Activated CD4-positive, alpha-beta memory T cell treated with anti-CD3 and anti-CD28 coated beads for 36 hours (primary cell): ENCODE measurements around the gene SYNGR2. TPM values are rescaled to one million over a fixed set of nuclear protein-coding genes. Genes with fewer than 3 reads are reported as not detected.

Source experiments
- CTCF ChIA-PET: fragments of 350-600 bp; sonication (Branson Sonifier 250); formaldehyde crosslinking; loops from one replicate; lab custom pipeline; 2021; ENCODE audit warnings: antibody characterized with exemption, inconsistent platforms; lab: Charles Lee
- POLR2A ChIA-PET: fragments of 350-600 bp; sonication (Branson Sonifier 250); formaldehyde crosslinking; loops from one replicate; lab custom pipeline; 2021; ENCODE audit warnings: antibody characterized with exemption; lab: Charles Lee
- DNase-seq: peaks from one replicate; pipeline ENCODE4 v3.0.0-alpha.2; 2020
- H3K27ac Mint-ChIP-seq: one replicate; pipeline ENCODE4 v1.8.0; 2021; ENCODE audit warnings: mixed read lengths
- H3K27me3 Mint-ChIP-seq: one replicate; pipeline ENCODE4 v1.8.0; 2021; ENCODE audit warnings: mixed read lengths
- H3K36me3 Mint-ChIP-seq: one replicate; pipeline ENCODE4 v1.8.0; 2021; ENCODE audit warnings: mixed read lengths
- H3K4me1 Mint-ChIP-seq: one replicate; pipeline ENCODE4 v1.8.0; 2021; ENCODE audit warnings: low read depth, mixed read lengths
- H3K4me3 Mint-ChIP-seq: one replicate; pipeline ENCODE4 v1.8.0; 2021; ENCODE audit warnings: mild to moderate bottlenecking, mixed read lengths
- H3K9me3 Mint-ChIP-seq: one replicate; pipeline ENCODE4 v1.8.0; 2021; ENCODE audit warnings: mixed read lengths
- intact Hi-C: fragments of 100-400 bp; cut with micrococcal nuclease; formaldehyde crosslinking; loops from one replicate; pipeline ENCODE4 v1.15.1; 2023
- total RNA-seq, 2 experiments: library from RNA; stranded (reverse); gene quantifications; one replicate each; pipeline ENCODE4 v1.2.3, GENCODE V29; 2021

SYNGR2 gene
- total RNA-seq, 2 experiments from 2014 or later, result 79.2 to 87.7 TPM

GRCh38 chr17:78175643-78175981 lies 7.2 kb downstream of the SYNGR2 start:
- ChIA-PET POLR2A (interaction anchor here (0.6 to 1.1 kb wide), 3 partner anchors 11 to 227 kb away, joined by 3 read pairs; no protein-coding TSS in a partner anchor), CTCF (interaction anchor here (1.0 to 4.0 kb wide), 15 partner anchors 9 to 157 kb away, joined by 3 to 44 read pairs (median 7); partner anchors contain the start of genes AFMID, TK1 and TMC8)
- H3K36me3 Mint-ChIP-seq, result peaks cover 57% of the 10 kb centered on the region
- intact Hi-C loops, result no loop called here
- H3K4me3 Mint-ChIP-seq, result no peak overlapping the region
- H3K4me1 Mint-ChIP-seq, result peaks cover 51% of the 10 kb centered on the region
- peak overlapping the region; percentile 30 for H3K27ac Mint-ChIP-seq
- H3K9me3 Mint-ChIP-seq, result no peaks in the 10 kb centered on the region
- DNase-seq, result no peak
- no peaks in the 10 kb centered on the region for H3K27me3 Mint-ChIP-seq

DNA sequence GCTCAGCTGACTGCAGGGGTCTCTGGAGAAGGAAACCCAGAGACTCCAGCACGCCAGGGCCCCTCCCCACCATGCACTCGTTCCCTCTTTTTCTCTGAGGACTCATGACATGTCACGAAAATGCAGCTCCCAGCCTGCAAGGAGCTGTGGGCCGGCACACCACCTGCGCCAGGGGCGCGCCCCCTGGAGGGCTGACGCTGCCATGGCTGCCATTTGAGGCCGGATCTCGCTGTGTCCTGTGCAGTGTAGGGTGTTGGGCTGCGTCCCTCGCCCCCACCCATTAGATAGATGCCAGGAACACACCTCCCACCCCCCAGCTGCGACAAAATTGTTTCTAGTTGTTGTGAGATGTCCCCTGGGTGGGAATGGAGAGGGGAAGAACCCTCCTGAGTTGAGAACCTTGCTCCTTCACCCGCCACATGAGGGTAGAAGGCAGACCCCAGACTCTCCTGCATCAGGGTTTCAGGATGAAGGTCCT lies 8.2 kb downstream of the SYNGR2 start:
- peaks cover 44% of the 10 kb centered on the region for H3K4me1 Mint-ChIP-seq
- peak; percentile 83 for DNase-seq
- H3K9me3 Mint-ChIP-seq, result no peaks in the 10 kb centered on the region
- peaks cover 60% of the 10 kb centered on the region for H3K36me3 Mint-ChIP-seq
- CTCF ChIA-PET, result interaction anchor here (0.6 to 4.0 kb wide), 27 partner anchors 8 to 431 kb away, joined by 3 to 44 read pairs (median 5); partner anchors contain the start of genes AFMID, TK1 and TMC8
- no peaks in the 10 kb centered on the region for H3K27me3 Mint-ChIP-seq
- intact Hi-C loops, result loop anchor here (1.0 kb wide), 2 partner anchors 64 to 91 kb away; no protein-coding TSS in a partner anchor
- no peak overlapping the region for H3K27ac Mint-ChIP-seq
- no peak overlapping the region for H3K4me3 Mint-ChIP-seq
- POLR2A ChIA-PET, result interaction anchor here (0.9 to 1.0 kb wide), 2 partner anchors 40 to 53 kb away, joined by 3 to 5 read pairs; no protein-coding TSS in a partner anchor

DNA sequence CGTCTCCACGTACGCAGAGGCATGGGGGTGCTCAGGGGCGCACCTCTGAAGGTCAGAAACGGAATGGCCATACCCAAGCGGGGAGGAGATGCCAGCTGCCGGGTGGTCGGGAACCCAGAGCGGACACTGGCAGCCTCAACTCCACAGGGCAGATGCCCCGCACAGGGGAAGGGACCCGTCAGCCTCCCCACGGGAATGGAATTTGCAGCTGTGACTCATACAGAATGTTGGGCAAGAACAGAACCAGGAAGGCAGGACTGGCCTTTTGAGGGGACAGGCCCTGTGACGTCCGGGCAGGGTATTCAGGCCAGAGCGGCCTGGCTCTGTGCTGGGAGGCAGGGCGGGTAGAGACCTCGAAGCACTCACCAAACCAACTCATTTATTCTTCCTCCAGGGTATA lies 11.0 kb downstream of the SYNGR2 start:
- H3K27ac Mint-ChIP-seq, result no peak overlapping the region
- POLR2A ChIA-PET, result no interaction called here
- peaks cover 22% of the 10 kb centered on the region for H3K4me1 Mint-ChIP-seq
- H3K27me3 Mint-ChIP-seq, result no peaks in the 10 kb centered on the region
- H3K36me3 Mint-ChIP-seq, result peaks cover 55% of the 10 kb centered on the region
- intact Hi-C loops, result no loop called here
- DNase-seq, result no peak
- no peak overlapping the region for H3K4me3 Mint-ChIP-seq
- CTCF ChIA-PET, result interaction anchor here (0.6 to 2.1 kb wide), 2 partner anchors 10 to 55 kb away, joined by 4 to 7 read pairs; no protein-coding TSS in a partner anchor
- H3K9me3 Mint-ChIP-seq, result no peaks in the 10 kb centered on the region

- ChIA-PET POLR2A (no interaction called here), CTCF (interaction anchor here (2.1 kb wide), 1 partner anchor 11 kb away, joined by 7 read pairs; no protein-coding TSS in a partner anchor)
- intact Hi-C loops, result no loop called here
- Mint-ChIP-seq H3K27me3 (no peaks in the 10 kb centered on the region), H3K36me3 (peaks cover 61% of the 10 kb centered on the region), H3K9me3 (no peaks in the 10 kb centered on the region), H3K27ac (no peak overlapping the region), H3K4me1 (peaks cover 27% of the 10 kb centered on the region), H3K4me3 (no peak overlapping the region)
- no peak for DNase-seq
Measured at GRCh38 chr17:78180083-78180482, 11.7 kb downstream of the SYNGR2 start.

GRCh38 chr17:78180508-78180907 lies 12.1 kb downstream of the SYNGR2 start:
- Mint-ChIP-seq H3K4me3 (no peak overlapping the region), H3K4me1 (peaks cover 29% of the 10 kb centered on the region), H3K9me3 (no peaks in the 10 kb centered on the region), H3K36me3 (peaks cover 60% of the 10 kb centered on the region), H3K27ac (no peak overlapping the region), H3K27me3 (no peaks in the 10 kb centered on the region)
- ChIA-PET POLR2A (no interaction called here), CTCF (interaction anchor here (2.1 kb wide), 1 partner anchor 11 kb away, joined by 7 read pairs; no protein-coding TSS in a partner anchor)
- intact Hi-C loops, result no loop called here
- no peak for DNase-seq

GRCh38 chr17:78182504-78182903 lies 14.1 kb downstream of the SYNGR2 start:
- peaks cover 57% of the 10 kb centered on the region for H3K36me3 Mint-ChIP-seq
- intact Hi-C loops, result no loop called here
- no peak for DNase-seq
- CTCF ChIA-PET, result interaction anchor here (1.2 to 1.4 kb wide), 2 partner anchors 9 to 45 kb away, joined by 3 read pairs; no protein-coding TSS in a partner anchor
- no peaks in the 10 kb centered on the region for H3K27me3 Mint-ChIP-seq
- no peak overlapping the region for H3K4me3 Mint-ChIP-seq
- no peak overlapping the region for H3K27ac Mint-ChIP-seq
- no peaks in the 10 kb centered on the region for H3K9me3 Mint-ChIP-seq
- POLR2A ChIA-PET, result interaction anchor here (0.7 to 0.8 kb wide), 2 partner anchors 9 to 44 kb away, joined by 3 to 4 read pairs; no protein-coding TSS in a partner anchor
- H3K4me1 Mint-ChIP-seq, result peaks cover 27% of the 10 kb centered on the region

GRCh38 chr17:78183916-78184315 lies 15.5 kb downstream of the SYNGR2 start:
- no peaks in the 10 kb centered on the region for H3K27me3 Mint-ChIP-seq
- CTCF ChIA-PET, result interaction anchor here (0.8 to 1.8 kb wide), 3 partner anchors 7 to 50 kb away, joined by 3 to 5 read pairs (median 5); no protein-coding TSS in a partner anchor
- no peak for DNase-seq
- intact Hi-C loops, result no loop called here
- H3K36me3 Mint-ChIP-seq, result peaks cover 52% of the 10 kb centered on the region
- POLR2A ChIA-PET, result no interaction called here
- H3K4me1 Mint-ChIP-seq, result peaks cover 31% of the 10 kb centered on the region
- no peaks in the 10 kb centered on the region for H3K9me3 Mint-ChIP-seq
- H3K27ac Mint-ChIP-seq, result no peak overlapping the region
- H3K4me3 Mint-ChIP-seq, result no peak overlapping the region

DNA sequence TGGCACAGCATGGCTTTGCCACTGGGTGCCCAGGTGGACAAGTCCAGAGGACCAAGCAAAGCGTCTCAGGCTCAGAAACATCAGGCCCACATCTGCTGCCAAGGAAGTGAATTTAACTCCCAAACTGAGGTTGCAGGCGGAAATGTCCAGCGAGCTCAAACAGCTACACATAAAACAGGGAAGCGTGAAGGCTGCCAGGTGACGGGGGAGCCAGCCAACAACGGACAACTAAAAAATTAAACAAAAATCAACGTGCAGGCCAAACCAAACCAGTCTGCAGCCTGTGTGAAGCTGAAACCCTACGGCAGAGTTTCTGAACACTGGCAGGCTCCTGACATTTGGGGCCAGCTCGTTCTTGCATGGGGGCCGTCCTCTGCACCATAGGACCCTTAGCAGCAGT lies 16.0 kb downstream of the SYNGR2 start:
- H3K27ac Mint-ChIP-seq, result no peak overlapping the region
- no peak for DNase-seq
- no peak overlapping the region for H3K4me3 Mint-ChIP-seq
- H3K27me3 Mint-ChIP-seq, result no peaks in the 10 kb centered on the region
- H3K4me1 Mint-ChIP-seq, result peaks cover 31% of the 10 kb centered on the region
- peaks cover 48% of the 10 kb centered on the region for H3K36me3 Mint-ChIP-seq
- H3K9me3 Mint-ChIP-seq, result no peaks in the 10 kb centered on the region
- ChIA-PET POLR2A (no interaction called here), CTCF (interaction anchor here (0.8 to 1.8 kb wide), 3 partner anchors 8 to 50 kb away, joined by 3 to 5 read pairs (median 5); no protein-coding TSS in a partner anchor)
- intact Hi-C loops, result no loop called here

- peaks cover 45% of the 10 kb centered on the region for H3K36me3 Mint-ChIP-seq
- peak overlapping the region; percentile 90 for H3K4me3 Mint-ChIP-seq
- intact Hi-C loops, result loop anchor here (5.0 kb wide), 1 partner anchor 53 kb away; the partner anchor contains the start of gene TMC8
- H3K27ac Mint-ChIP-seq, result no peak overlapping the region
- H3K4me1 Mint-ChIP-seq, result peaks cover 31% of the 10 kb centered on the region
- POLR2A ChIA-PET, result no interaction called here
- CTCF ChIA-PET, result no interaction called here
- DNase-seq, result no peak
- no peaks in the 10 kb centered on the region for H3K9me3 Mint-ChIP-seq
- no peaks in the 10 kb centered on the region for H3K27me3 Mint-ChIP-seq
Measured at GRCh38 chr17:78184868-78185267, 16.5 kb downstream of the SYNGR2 start.

GRCh38 chr17:78185981-78186691 lies 17.8 kb downstream of the SYNGR2 start:
- DNase-seq, result no peak
- Mint-ChIP-seq H3K36me3 (peaks cover 35% of the 10 kb centered on the region), H3K27me3 (no peaks in the 10 kb centered on the region), H3K4me3 (peak overlapping the region; percentile 90), H3K4me1 (peaks cover 29% of the 10 kb centered on the region), H3K9me3 (no peaks in the 10 kb centered on the region), H3K27ac (peak overlapping the region; percentile 75)
- intact Hi-C loops, result loop anchor here (2.0 to 5.0 kb wide), 2 partner anchors 17 to 54 kb away; partner anchors contain the start of genes SYNGR2 and TMC8
- ChIA-PET CTCF (interaction anchor here (0.8 to 3.2 kb wide), 7 partner anchors 10 to 101 kb away, joined by 3 to 29 read pairs (median 5); no protein-coding TSS in a partner anchor), POLR2A (interaction anchor here (0.6 to 1.5 kb wide), 7 partner anchors 8 to 287 kb away, joined by 3 to 5 read pairs (median 3); no protein-coding TSS in a partner anchor)

DNA sequence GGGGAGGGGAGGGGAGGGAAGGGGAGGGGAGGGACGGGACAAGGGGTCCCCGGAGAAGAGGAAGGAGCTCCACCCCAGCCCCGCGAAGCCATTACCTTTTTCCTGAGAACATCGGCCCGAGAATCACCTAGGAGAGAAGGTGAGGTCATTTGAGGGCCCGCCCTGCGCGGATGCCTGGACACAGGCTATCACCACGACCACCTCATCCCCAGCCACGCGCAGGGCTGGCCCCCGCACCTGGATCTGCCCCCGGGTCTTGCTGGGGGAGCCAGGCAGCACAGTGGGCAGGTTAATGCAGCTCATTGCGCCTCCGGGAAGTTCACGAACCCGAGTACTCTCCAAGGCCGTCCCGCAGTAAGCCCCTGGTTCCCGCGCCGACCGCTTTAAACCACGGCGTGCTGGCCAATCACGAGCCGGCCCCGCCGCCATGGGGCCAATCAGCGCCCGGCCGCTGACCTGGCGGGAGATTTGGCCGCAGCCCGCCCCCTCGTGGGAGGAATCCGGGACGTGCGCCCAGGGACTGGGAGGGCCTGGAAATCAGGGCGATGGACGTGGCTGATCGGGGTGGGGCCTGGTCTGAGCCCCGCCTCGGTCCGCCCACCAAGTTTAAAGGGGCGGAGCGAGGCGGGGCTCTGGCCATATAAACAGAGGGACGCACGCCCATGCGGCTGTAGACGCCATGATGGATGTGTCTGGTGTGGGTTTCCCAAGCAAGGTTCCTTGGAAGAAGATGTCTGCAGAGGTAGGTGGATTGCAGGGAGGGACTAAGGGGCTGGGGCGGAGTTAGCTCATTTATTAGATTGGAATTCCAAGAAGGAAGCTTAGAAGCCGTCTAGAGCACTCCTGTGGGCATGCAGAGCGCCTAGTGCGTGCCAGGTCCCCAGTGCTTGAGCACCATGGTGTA lies 18.6 kb downstream of the SYNGR2 start, which contains the start of the genes AFMID and TK1:
AFMID (plus strand) TSS at position 671 of the 904 bp plus-strand sequence; CDS start at position 680, 9 bp downstream.
TK1 (minus strand) TSS at position 361 of the 904 bp plus-strand sequence; CDS start at position 303, 58 bp downstream.
- POLR2A ChIA-PET, result interaction anchor here (0.6 to 1.5 kb wide), 9 partner anchors 9 to 286 kb away, joined by 3 to 5 read pairs (median 3); no protein-coding TSS in a partner anchor
- H3K4me3 Mint-ChIP-seq, result peak within 1 kb of the TSS; percentile 90
- intact Hi-C loops, result loop anchor here (1.0 to 5.0 kb wide), 3 partner anchors 18 to 55 kb away; partner anchors contain the start of genes BIRC5, SYNGR2 and TMC8

More for the DNA sequence above, 18.6 kb downstream of the SYNGR2 start, which contains the start of the genes AFMID and TK1:
- peak; percentile 98 for DNase-seq
- H3K36me3 Mint-ChIP-seq, result peaks cover 31% of the 10 kb centered on the region
- CTCF ChIA-PET, result interaction anchor here (0.7 to 3.2 kb wide), 8 partner anchors 11 to 102 kb away, joined by 3 to 29 read pairs (median 4); no protein-coding TSS in a partner anchor
- H3K9me3 Mint-ChIP-seq, result no peaks in the 10 kb centered on the region
- H3K4me1 Mint-ChIP-seq, result peaks cover 29% of the 10 kb centered on the region
- no peaks in the 10 kb centered on the region for H3K27me3 Mint-ChIP-seq
- peak within 1 kb of the TSS; percentile 75 for H3K27ac Mint-ChIP-seq
